Subcutaneous adipose tissue (tissue), 4 donors: ENCODE results near the gene SSU72. TPM values are rescaled to one million over a fixed set of nuclear protein-coding genes. Genes with fewer than 3 reads are reported as not detected.

Source experiments
- total RNA-seq, 4 donors: library from RNA; depleted of rRNA; stranded (reverse); fragments of >200 nt; gene quantifications; one replicate each; pipeline ENCODE4 v1.1.0, GENCODE V29; 2016
- TF ChIP-seq, protein P1 (sequence below): fragments of 450-650 bp; IDR thresholded peaks from one replicate; pipeline ENCODE4 v1.5.1; 2016; ENCODE audit warnings: low read depth, mild to moderate bottlenecking, control low read depth, antibody characterized with exemption, moderate library complexity

The SSU72 gene
- total RNA-seq, 4 donors from 2014 or later: 76.0 to 138 (median 110) TPM

DNA sequence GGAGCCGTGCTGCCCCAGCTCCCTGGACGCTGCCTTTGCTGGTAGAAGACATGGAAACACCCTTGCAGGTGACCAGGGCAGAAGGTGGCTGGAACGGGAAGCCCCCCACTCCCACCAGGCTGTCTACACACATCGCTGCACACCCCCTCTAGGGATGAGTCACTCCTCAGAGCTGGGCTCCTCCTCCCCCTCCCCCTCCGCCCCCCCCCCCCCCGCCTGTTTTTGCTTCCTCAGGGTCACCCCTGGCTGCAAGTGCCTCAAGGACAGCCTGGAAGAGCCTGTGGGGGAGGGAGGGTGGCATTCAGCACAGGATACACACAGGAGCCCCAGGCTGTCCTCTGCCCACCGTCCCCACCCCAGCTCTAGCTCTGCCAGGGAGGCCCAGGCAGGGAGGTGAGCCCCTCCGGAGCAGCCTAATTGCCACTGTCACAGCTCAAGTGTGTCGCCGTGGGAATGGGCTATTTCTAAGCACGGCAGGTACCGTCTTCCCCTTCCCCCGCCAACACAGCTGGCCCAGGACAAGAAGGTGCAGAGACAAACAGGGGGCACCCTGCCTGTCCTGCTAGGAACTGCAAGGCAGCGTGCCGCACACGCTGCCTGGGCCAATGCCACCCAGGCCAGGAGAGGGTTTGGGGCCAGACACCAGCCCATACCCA is 22.7 kb upstream of the SSU72 start:
- TF ChIP-seq, protein P1, sequence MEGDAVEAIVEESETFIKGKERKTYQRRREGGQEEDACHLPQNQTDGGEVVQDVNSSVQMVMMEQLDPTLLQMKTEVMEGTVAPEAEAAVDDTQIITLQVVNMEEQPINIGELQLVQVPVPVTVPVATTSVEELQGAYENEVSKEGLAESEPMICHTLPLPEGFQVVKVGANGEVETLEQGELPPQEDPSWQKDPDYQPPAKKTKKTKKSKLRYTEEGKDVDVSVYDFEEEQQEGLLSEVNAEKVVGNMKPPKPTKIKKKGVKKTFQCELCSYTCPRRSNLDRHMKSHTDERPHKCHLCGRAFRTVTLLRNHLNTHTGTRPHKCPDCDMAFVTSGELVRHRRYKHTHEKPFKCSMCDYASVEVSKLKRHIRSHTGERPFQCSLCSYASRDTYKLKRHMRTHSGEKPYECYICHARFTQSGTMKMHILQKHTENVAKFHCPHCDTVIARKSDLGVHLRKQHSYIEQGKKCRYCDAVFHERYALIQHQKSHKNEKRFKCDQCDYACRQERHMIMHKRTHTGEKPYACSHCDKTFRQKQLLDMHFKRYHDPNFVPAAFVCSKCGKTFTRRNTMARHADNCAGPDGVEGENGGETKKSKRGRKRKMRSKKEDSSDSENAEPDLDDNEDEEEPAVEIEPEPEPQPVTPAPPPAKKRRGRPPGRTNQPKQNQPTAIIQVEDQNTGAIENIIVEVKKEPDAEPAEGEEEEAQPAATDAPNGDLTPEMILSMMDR: no peak

DNA sequence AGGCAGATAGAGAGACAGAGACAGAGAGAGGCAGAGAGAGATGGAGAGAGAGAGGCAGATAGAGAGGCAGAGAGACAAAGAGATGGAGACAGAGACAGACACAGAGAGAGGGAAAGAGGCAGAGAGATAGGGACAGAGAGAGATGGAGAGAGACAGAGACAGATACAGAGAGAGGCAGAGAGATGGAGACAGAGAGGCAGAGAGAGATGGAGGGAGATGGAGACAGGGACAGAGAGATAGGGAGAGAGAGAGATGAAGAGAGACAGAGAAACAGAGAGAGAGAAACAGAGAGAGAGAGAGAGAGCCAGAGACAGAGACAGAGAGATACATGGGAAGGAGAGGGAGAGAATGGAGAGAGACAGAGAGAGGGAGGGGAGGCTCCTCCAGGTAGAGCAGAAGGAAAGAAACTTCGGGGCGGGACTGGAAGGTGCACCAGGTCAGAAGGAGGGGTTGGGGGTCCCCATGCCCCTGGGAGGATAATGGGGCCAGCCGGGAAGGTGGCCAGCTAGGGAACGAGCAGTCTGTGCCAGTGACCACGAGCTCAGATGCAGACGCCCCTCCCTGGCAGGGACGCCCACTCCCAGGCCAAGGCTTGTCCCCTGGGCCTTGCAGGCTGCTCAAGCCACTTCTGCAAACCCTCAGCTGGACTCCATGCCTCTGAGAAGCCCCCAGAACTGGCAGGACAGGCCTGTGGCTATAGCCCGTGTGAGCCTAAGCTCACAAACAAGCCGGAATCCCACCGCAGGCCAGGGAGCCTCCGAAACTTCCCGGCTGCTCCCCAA is 22.0 kb upstream of the SSU72 start:
- TF ChIP-seq, protein P1: no peak

DNA sequence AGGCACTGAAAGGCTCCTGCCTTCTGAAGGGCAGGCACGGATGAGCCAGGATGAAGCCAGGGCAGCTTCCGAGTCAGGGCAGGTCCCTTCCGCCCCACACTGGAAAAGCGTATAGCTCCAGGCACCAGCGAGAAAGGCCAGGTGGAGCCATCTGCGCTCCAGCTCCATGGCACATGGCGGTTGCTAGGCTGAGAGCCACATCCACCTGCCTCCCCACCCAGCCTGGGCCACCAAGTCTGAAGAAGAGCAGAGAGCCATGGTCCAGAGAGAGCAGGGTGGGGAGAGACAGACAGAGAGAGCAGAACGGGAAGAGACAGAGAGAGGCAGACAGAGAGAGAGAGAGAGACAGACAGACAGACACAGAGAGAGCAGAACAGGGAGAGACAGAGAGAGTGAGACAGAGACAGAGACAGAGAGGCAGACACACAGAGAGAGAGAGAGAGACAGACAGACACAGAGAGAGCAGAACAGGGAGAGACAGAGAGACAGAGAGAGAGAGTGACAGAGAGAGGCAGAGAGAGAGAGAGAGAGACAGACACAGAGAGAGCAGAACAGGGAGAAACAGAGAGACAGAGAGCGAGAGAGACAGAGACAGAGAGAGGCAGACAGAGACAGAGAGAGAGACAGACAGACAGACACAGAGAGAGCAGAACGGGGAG is 20.1 kb upstream of the SSU72 start:
- TF ChIP-seq, protein P1: no peak

DNA sequence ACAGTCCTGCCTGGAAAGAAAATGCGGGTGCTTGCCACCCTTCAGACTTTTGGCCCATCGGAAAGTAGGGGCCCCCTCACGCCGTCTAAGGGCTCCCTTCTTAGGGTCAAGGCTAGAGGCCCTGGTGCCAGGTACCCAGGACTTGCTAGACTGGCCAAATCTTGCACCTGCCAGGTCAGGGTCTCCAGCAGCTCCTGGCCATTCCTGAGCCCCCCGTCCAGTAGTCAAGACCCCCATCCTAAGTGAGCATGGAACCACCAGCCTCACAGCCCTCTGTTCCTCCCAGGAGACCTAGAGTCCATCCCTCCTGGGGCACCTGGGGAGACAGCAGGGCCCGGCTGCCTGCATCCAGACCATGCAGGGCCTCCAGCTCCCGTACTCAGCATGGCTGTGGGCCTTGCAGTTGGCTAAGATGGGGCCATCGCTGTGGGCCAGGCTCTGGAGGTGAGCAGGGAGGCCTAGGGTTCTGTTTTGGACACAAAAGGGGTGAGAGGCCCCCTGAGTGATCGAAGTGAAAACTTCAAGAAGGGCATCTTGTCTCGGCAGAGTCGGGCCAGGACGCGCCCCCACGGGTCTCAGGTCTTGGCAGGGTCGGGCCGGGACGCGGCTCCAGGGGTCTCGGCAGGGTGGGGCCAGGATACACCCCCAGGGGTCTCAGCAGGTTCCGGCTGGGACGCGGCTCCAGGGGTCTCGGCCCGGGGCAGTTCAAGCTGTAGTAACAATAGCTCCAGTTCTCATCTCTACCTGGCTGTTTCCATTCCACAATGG is 19.4 kb upstream of the SSU72 start:
- TF ChIP-seq, protein P1: no peak

DNA sequence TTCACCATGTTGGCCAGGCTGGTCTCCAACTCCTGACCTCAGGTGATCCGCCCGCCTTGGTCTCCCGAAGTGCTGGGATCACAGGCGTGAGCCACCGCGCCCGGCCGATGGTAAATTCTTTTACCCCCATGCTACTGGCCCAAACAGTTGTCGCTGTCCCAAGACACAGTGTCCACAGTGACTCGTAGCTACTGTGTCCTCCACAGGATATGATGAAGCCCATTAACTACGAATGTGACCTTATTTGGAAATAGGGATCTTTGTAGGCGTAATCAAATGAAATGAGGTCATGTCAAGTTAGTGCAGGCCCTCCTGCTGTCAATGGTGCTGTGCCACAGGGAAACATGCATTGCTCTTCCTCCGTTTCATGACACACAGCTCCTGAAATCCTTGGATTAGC is 16.8 kb upstream of the SSU72 start:
- TF ChIP-seq, protein P1: no peak

DNA sequence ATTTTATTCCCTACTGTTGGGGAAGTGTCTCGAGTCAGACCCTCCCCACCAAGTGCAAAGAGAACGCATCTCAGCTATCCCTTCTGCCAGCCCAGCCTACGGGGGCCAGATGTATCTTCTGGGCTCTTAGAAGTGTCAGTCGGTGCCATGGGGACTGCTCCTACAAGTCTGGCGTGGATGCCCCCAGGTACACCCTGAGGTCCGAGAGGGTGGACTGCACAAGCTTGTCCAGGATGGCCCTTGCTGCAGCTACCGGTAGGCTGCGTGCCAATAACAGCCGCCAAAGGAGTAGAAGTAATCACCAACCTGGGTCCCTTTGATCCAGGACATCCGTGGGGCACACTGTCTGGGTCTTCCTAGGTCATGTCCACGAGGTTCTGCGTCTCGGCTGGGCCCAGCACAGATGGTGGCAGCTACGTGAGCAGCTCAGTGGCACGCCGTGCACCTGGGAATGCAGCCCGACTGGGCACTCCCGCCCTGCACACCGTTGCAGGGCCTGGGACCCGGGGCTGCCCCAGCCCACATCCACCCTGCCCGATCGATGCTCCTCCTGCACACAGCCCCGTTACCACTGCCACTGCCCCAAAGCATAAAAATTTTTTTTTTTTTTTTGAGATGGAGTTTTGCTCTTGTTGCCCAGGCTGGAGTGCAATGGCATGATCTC is 8.8 kb upstream of the SSU72 start:
- TF ChIP-seq, protein P1: no peak
